Measurements from ENCODE around the gene FLT3. TPM values are rescaled to one million over a fixed set of nuclear protein-coding genes. Genes with fewer than 3 reads are reported as not detected.
"Not testable (repeated sequence)": the region's sequence is repeated elsewhere in the genome, so short reads cannot be mapped to it uniquely, and the experiment has no call there.

FLT3 gene
- total RNA-seq, 1 donor from 2014 or later: 3.7 TPM

- no peak for FAIRE-seq
- DNase-seq (ENCODE audit: low spot score in 2 of 2): peak in 1 of 2 donors; percentile 16
Measured at GRCh38 chr13:27965740-27966640, 134.4 kb downstream of the FLT3 start.

GRCh38 chr13:27965343-27965739 lies 135.0 kb downstream of the FLT3 start:
- FAIRE-seq: no peak

GRCh38 chr13:27964741-27965323 lies 135.5 kb downstream of the FLT3 start:
- FAIRE-seq (no peak), DNase-seq (ENCODE audit: low spot score in 2 of 2) (no peak)

More at GRCh38 chr13:27965343-27965739, 135.0 kb downstream of the FLT3 start:
- no peak for DNase-seq (ENCODE audit: low spot score in 2 of 2)

GRCh38 chr13:27964206-27964605 lies 136.2 kb downstream of the FLT3 start:
- not testable (repeated sequence) for FAIRE-seq; DNase-seq (ENCODE audit: low spot score in 2 of 2)

- DNase-seq (ENCODE audit: low spot score in 2 of 2) (no peak), FAIRE-seq (no peak)
Measured at GRCh38 chr13:27963491-27963890, 136.9 kb downstream of the FLT3 start.

GRCh38 chr13:27962982-27963381 lies 137.4 kb downstream of the FLT3 start:
- DNase-seq (ENCODE audit: low spot score in 2 of 2): no peak

GRCh38 chr13:27962128-27962841 lies 138.1 kb downstream of the FLT3 start:
- DNase-seq (ENCODE audit: low spot score in 2 of 2) (peak in 1 of 2 donors; percentile 26), FAIRE-seq (no peak)

More at GRCh38 chr13:27962982-27963381, 137.4 kb downstream of the FLT3 start:
- FAIRE-seq: no peak

GRCh38 chr13:27961227-27962085 lies 138.9 kb downstream of the FLT3 start:
- DNase-seq (ENCODE audit: low spot score in 2 of 2) (peak in 1 of 2 donors; percentile 24), FAIRE-seq (no peak)

- DNase-seq (ENCODE audit: low spot score in 2 of 2): peak; percentile 30 to 34
Measured at GRCh38 chr13:27960362-27961226, 139.8 kb downstream of the FLT3 start.

GRCh38 chr13:27959976-27960361 lies 140.4 kb downstream of the FLT3 start:
- DNase-seq (ENCODE audit: low spot score in 2 of 2) (no peak), FAIRE-seq (no peak)

More at GRCh38 chr13:27960362-27961226, 139.8 kb downstream of the FLT3 start:
- no peak for FAIRE-seq

GRCh38 chr13:27956576-27957300 lies 143.6 kb downstream of the FLT3 start:
- no peak for FAIRE-seq
- peak in 1 of 2 donors; percentile 14 for DNase-seq (ENCODE audit: low spot score in 2 of 2)

- no peak for FAIRE-seq
- no peak for DNase-seq (ENCODE audit: low spot score in 2 of 2)
Measured at GRCh38 chr13:27955014-27955591, 145.3 kb downstream of the FLT3 start.

- DNase-seq (ENCODE audit: low spot score in 2 of 2) (peak in 1 of 2 donors; percentile 31), FAIRE-seq (no peak)
Measured at GRCh38 chr13:27954406-27954851, 145.9 kb downstream of the FLT3 start.

- FAIRE-seq (no peak), DNase-seq (ENCODE audit: low spot score in 2 of 2) (peak; percentile 73 to 79)
Measured at GRCh38 chr13:27953676-27954405, 146.5 kb downstream of the FLT3 start.

Measured in frontal cortex (tissue), 4 donors.